ENCODE measurements around the gene ELOF1.
"Not testable (repeated sequence)": the region's sequence is repeated elsewhere in the genome, so short reads cannot be mapped to it uniquely, and the experiment has no call there.

Gene ELOF1

DNA sequence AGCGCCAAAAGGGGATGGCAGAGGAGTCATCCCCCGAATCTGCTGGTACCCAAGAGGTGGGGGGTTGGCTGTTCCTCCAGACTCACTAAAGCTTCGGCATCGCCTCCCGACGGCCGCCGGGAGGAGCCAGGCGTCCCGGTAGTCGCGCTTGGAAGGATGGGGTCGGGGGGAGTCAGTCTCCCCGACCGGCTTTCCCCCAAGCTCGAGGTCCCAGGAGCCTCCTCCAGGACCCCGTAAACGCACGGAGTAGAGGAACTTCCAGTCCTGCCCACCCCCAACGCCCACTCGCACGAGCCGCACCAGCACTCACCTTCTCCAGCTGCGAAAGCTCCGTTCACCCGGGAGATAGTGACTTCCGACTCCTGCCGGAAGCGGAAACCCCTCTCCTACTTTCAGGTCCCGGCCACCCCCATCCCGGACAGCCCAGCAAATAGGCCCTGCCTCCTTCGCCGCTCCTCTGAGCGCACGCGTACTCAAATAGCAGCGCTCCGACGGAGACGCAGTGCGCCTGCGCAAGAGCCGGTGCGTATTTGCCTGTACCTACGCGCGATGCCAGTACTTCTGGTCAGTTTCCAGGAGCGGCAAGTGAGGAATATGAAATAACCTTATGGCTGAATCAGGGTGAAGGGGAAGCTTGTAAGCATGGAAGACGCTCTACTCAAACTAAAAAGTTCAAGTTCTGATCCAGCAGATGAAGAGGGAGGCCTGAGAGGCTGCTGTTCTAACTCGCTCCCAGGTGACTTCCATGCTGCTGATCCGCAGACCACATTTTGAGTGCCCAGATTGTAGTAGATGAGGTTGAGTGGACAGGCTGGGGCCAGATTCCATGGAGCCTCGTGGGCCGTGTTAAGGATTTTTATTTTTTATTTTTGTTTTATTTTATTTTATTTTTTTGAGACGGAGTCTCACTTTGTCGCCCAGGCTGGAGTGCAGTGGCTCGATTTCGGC is at the start of gene ELOF1:
TSS of gene ELOF1 (minus strand) at position 350 of the 948 bp plus-strand sequence. CDS start 4,883 bp downstream, outside the sequence.
- in situ Hi-C loops (cut with HindIII; ENCODE audit: low sequenced_read_pairs): no loop called here

DNA sequence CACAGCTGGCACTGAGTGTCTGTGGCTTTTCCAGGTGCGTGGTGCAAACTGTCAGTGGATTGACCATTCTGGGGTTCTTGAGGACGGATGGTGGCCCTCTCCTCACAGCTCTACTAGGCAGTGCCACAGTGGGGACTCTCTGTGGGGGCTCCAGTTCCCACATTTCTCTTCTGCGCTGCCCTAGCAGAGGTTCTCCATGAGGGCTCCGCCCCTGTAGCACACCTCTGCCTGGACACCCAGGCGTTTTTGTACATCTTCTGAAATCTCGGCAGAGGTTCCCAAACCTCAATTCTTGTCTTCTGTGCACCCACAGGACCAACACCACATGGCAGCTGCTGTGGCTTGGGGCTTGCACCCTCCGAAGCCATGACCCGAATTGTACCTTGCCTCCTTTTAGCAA is 47.5 kb upstream of the ELOF1 start:
- in situ Hi-C loops (cut with HindIII; ENCODE audit: low sequenced_read_pairs): no loop called here

GRCh38 chr19:11599704-11600103 is 40.7 kb upstream of the ELOF1 start:
- in situ Hi-C loops (cut with HindIII; ENCODE audit: low sequenced_read_pairs): not testable (repeated sequence)

DNA sequence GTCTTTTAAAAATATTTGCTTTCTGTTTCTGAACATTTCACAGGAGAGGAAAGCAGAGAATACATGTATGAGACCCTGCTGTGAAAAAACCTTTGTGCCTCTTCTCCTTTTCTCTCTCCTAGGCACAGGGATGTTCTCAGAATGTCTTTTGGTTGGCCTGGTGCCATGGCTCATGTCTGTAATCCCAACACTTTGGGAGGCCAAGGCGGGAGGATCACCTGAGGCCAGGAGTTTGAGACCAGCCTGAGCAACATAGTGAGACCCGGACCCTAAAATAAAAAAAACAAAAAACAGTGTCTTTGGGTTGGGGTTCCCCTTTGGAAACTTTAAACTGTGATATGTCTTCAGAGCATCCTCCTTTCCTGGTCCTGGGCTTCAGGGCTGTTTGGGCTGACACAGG is 39.7 kb upstream of the ELOF1 start:
- in situ Hi-C loops (cut with HindIII; ENCODE audit: low sequenced_read_pairs): no loop called here

- in situ Hi-C loops (cut with HindIII; ENCODE audit: low sequenced_read_pairs): no loop called here
Observed at GRCh38 chr19:11598103-11598483, 39.1 kb upstream of the ELOF1 start.

DNA sequence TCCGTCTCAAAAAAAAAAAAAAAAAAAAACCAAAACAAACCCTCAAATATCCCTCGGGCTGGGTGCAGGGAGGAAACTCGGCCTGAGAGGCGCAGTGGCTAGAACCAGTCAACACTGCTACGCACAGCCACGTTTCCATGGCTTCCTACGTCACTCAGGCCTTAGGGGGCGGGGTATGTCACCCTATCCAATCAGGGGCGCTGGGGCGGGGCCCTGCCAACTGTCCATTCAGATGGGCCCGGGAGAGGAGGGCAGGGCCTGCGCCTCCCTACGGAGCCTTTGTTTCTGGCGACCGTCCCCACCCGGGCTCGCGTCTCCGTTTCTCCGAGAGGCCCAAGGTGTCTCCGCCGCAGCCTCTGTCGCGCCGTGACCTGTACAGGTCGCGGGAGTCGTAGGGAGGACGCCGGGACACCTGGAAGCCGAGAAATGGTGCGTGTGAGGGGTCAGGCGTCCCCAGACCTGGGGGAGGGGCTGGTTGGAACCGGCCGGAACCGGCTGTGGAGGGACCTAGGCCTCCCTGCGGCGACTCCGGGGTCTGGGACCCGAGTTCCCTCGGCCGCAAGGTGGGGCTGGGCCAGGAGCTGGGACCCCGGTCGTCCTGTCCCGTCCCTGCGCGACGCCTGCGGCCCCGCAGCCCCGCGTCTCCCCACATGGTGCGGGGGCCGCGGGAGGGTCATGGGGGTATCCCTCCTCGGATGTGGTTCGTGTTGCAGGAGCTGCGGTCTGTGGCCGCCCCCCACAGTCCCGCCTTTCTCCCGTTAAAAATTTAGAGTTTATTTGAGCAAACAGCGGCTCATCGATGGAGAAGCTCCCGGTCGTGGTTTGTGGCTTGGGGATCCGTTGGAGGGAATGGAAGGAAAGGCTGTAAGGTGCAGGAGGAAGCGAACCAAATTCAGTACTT is 38.4 kb upstream of the ELOF1 start, which contains the start of gene ZNF627:
TSS of gene ZNF627 (plus strand) at position 282 of the 901 bp plus-strand sequence. CDS start at position 427, 145 bp downstream.
- in situ Hi-C loops (cut with HindIII; ENCODE audit: low sequenced_read_pairs): no loop called here

DNA sequence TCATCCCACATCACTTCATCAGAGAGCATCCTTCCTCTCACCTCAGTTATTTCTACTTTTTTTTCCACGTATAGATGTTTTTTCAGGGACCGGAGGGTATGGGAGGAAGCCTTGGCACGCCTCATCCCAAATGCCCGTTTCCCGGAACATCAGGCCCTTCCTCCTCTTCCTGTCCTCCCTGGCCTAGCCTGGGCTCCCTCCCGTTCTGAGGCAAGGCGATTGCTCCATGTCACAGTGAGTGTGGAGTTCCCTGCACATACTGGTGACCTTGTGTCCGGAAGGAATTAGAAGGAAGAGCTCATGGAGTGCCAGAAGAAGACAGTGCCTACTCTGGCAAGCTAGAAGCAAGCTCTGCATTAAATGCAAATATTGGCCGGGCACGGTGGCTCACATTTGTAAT is 37.1 kb upstream of the ELOF1 start:
- in situ Hi-C loops (cut with HindIII; ENCODE audit: low sequenced_read_pairs): no loop called here

DNA sequence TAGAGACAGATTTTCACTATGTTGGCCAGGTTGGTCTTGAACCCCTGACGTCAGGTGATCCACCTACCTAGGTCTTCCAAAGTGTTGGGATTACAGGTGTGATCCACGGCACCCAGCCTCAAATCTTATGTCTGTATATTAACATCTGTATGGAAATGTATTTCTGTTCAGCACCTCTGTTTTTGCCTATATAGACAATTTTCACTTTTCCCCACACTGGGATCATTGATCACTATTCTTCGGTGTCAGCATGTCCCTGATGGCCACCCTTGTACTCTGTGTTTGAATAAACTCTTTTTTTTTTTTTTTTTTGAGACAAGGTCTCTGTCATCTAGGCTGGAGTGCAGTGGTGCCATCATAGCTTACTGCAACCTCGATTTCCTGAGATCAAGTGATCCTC is 35.1 kb upstream of the ELOF1 start:
- in situ Hi-C loops (cut with HindIII; ENCODE audit: low sequenced_read_pairs): no loop called here

DNA sequence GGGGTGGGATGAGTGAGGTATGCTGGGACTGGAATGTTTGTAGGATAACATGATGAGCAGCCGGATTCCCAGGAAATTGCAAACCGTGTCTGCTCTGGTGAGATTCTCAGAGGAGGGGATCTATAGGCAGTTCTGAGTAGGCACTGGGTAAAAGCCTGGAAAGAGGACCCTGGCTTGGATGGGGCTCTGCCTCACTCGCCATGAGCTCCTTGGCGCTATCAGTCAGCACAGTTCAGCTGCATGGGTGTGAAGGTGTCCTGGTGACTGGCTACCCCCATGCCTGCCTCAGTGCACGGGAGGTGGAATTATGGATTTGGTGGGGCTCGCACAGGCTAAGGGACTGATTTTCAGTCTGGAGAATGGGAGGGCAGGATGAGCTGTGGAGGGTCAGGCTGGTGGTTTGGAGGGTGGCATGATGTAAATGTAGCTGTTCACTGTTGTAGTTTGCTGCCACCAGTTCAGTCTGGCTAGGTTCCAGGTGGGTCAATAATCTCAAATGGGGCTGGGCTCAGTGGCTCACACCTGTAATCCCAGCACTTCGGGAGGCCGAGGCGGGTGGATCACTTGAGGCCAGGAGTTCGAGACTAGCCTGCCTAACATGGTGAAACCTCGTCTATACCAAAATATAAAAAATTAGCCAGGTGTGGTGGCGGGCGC is 29.1 kb upstream of the ELOF1 start:
- in situ Hi-C loops (cut with HindIII; ENCODE audit: low sequenced_read_pairs): no loop called here

DNA sequence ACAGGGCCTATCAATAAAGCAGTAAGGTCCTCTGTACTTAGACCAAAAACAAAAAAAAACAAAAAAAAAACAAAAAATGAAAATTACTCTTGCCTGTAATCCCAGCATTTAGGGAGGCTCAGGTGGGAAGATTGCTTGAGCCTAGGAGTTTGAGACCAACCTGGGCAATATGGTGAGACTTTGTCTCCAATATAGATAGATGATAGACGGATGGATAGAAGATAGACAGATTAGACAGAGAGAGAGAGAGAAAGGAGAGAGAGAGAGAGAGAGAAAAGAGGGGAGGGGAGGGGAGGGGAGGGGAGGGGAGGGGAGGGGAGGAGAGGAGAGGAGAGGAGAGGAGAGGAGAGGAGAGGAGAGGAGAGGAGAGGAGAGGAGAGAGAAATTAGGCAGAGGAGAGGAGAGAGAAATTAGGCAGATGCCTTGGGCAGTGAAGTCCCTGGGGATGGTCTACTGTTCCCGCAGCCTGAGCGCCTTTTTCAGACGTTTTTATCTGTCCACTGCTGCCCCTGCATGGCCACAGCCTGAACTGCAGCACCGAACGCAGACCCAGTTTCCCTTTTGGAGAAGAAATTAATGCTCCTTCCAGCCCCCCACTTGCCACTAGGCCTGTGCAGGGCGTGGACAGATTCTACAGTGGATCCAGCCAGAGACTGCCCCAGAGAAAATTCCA is 28.4 kb upstream of the ELOF1 start:
- in situ Hi-C loops (cut with HindIII; ENCODE audit: low sequenced_read_pairs): no loop called here

GRCh38 chr19:11586331-11586730 is 27.3 kb upstream of the ELOF1 start:
- in situ Hi-C loops (cut with HindIII; ENCODE audit: low sequenced_read_pairs): no loop called here

DNA sequence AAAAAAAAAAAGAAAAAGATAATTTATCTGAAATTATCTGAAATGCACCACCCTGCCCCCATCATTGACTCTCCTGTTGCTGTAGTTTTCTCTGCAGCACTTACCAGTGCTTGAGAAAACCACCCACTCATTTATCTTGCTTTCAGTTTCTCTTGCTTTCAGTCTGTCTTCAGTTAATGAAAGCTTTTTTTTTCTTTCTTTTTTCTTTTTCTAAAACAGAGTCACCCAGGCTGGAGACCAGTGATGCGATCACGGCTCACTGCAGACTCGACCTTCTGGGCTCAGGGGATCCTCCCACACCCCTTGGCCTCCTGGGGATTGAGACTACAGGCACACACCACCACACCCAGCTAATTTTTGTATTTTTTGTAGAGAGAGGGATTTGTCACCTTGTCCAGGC is 22.7 kb upstream of the ELOF1 start:
- in situ Hi-C loops (cut with HindIII; ENCODE audit: low sequenced_read_pairs): no loop called here

- in situ Hi-C loops (cut with HindIII; ENCODE audit: low sequenced_read_pairs): no loop called here
Observed at GRCh38 chr19:11580116-11580515, 21.1 kb upstream of the ELOF1 start.

GRCh38 chr19:11578258-11579142 is 19.5 kb upstream of the ELOF1 start:
- in situ Hi-C loops (cut with HindIII; ENCODE audit: low sequenced_read_pairs): no loop called here

DNA sequence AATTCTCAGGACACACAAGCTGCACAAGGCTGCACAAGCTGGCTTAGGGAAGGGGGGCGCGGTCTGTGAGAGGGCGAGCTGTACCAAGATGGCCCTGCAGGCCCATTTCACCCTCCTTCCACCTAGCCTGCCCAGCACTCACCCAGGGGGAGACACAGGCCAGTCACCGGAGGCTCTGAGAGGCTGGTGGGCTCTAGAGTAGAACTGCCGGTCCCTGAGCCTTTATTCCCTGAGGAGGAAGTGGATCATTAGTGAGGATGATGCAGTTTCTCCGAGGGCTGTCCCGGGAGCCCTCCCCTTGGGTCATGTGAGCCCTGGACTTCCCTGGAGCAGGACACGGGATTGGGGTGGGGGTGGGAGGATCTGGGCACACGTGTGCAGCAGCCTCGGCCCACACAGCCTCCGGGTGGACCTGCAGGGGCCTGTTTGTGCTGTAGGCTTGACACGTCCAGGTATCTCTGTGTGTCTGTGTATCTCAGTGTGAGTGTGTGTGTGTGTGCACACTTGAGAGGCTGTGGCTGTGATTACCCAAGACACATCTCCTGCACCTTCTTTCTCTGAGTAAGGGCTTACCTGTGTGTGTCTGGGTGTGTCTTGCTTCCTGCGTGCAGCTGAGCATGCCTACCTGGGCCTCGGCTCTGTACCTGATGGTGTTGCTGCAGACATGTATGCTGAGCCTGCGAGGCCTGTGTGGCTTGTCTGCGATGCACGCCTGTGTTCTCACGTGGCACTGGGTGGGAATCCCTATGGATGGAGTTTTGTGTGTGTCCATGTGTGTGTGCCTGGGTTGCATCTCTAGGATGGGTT is 18.6 kb upstream of the ELOF1 start, which contains the start of gene ACP5:
TSS of gene ACP5 (minus strand) at position 195 of the 807 bp plus-strand sequence. CDS start 328 bp downstream, outside the sequence.
- in situ Hi-C loops (cut with HindIII; ENCODE audit: low sequenced_read_pairs): no loop called here

GRCh38 chr19:11576227-11576626 is 17.2 kb upstream of the ELOF1 start:
- in situ Hi-C loops (cut with HindIII; ENCODE audit: low sequenced_read_pairs): no loop called here

- in situ Hi-C loops (cut with HindIII; ENCODE audit: low sequenced_read_pairs): no loop called here
Observed at GRCh38 chr19:11574689-11575088, 15.7 kb upstream of the ELOF1 start.

- in situ Hi-C loops (cut with HindIII; ENCODE audit: low sequenced_read_pairs): not testable (repeated sequence)
Observed at GRCh38 chr19:11573763-11574162, 14.7 kb upstream of the ELOF1 start.

Data from DLD1 (cell line).